CD4-positive, alpha-beta T cell treated with Interleukin-21 for 1 hour (primary cell): Measurements from ENCODE around the gene PLCB4.

ENCODE experiments used
- DNase-seq: peaks from one replicate; pipeline ENCODE4 v3.0.0-alpha.2; 2020

PLCB4 gene

GRCh38 chr20:9230406-9230805 is 161.5 kb downstream of the PLCB4 start:
- DNase-seq = no peak

DNA sequence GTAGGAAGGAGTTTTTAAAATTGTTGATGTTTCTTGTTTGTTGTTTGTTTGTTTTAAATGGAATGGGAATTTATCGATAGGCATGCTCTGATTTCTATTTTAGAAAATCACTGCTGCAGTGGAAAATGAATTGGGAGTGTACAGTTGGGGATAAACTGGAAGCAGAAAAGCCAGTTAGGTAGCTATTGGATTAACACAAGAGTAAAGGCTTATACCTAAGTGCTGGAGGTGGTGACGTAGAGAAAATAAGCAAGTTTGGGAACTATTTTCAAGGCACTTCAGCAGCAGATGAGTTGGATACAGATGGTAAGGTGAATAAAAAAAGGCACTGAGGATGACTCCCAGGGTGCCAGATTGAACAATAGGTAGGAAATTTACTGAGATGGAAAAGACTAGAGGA is 164.9 kb downstream of the PLCB4 start:
- DNase-seq = no peak

DNA sequence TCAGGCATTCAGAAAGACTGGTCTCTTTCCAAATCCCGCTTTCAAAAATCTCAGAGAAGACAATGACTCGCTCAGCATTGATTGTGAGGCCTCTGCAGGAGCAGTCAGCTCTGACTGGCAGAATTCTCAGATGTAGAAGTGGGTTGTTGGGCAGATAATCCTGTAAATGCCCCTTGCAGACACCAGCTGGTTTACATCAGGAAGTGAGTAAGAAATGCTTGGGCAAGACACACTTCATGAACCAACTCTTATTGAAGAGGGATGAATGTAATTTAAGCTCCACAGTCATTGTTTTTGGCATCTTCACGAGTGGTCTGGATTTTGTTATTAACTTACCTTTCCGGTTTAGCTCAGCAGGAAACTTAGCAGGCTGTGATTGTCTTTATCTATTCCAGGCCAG is 166.6 kb downstream of the PLCB4 start:
- DNase-seq = no peak

DNA sequence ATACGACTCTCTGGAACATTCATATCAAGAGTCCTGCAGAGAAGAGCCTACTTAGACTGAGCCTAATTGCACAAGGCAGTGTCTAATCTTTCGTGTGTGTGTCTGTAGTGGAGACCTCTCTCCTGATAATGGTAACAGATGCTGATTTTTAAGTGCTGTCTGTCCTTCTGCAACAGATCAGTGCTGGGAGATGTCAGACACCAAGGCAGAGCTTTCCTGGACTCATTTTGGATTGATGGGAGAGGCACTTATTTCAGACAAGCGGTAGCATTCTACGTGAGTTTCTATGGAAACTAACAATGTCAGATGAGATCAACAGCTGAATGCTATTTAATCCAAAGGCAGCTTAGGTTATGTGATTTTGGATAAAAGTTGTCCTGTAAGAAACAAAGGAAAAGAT is 167.6 kb downstream of the PLCB4 start:
- no peak for DNase-seq

- no peak for DNase-seq
These were observed 172.4 kb downstream of the PLCB4 start for GRCh38 chr20:9241232-9241692.

GRCh38 chr20:9241721-9242427 is 173.0 kb downstream of the PLCB4 start:
- no peak for DNase-seq

DNA sequence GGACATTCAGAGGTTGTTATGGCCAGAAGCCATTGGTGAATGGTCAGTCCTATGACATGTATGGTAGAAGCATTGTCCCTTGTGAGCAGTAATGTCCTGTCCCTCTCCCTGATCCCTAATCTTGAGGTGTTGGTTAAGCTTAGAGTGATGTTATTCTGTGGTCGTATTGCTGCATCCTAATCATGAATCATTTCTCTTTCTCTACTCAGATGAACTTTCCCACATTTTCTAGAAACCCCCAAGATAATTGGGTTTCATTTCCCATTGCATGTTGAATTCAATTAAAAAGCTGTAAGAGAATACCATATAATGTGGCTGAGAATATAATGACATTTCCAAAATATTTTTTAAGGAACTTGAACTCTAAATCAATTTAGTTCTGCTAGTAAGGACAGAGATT is 175.1 kb downstream of the PLCB4 start:
- DNase-seq = no peak

DNA sequence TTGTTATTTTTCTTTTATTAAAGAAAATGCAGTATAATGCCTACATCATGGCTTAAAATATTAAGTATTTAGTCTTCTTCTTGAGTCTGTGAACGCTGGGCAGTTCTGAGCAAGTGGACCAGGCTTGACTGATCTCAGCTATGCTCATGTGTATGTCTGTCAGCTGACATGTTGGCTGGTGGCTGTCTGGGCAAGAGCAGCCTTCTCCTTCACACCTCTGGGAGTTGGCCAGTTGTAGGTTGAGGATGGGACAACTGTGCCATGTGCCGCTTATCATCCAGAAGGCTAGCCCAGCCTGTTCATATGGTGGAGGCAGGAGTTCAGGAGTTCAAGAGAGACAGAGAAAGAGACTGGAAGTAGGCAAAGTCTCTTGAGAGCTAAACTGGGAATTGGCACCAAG is 175.9 kb downstream of the PLCB4 start:
- no peak for DNase-seq

DNA sequence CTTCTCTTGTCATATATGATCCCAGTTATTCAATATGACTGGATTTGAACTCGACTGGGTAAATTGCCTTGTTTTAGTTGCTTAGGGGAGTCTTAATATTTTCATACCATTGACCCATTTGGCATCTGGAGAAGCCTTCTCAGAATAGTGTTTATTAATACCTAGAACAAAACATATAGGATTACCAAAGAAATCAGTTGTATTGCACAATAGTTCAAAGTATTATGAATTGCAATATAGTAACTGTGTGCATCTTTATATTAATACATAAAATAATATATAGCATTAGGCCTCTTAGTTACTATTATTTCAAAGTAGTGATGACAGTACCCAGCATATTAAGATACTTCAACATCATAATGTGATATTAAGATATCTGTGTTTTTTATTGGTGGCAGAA is 177.8 kb downstream of the PLCB4 start:
- no peak for DNase-seq

GRCh38 chr20:9250511-9250910 is 181.6 kb downstream of the PLCB4 start:
- no peak for DNase-seq

- DNase-seq = no peak
These were observed 184.2 kb downstream of the PLCB4 start for GRCh38 chr20:9253006-9253539.

DNA sequence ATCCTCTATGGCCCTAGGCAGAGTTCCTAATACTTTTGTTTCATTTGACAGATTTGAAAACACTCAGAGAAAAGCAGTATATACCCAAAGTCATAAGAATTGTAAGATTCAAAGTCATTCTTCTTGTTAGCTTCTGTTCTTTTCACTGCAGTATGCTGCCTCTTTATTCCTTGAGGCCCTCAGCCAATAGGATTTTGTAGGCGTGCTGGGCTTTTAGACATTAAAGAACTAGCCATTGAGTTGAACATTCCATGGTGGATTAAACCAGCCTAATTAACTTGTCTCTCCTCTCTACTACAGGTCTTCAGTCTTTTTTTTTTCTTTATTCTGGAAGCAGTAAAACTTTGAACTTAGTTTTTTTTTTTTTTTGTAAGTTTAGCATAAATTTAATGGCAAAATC is 186.3 kb downstream of the PLCB4 start:
- no peak for DNase-seq

GRCh38 chr20:9256393-9256792 is 187.5 kb downstream of the PLCB4 start:
- DNase-seq = no peak

DNA sequence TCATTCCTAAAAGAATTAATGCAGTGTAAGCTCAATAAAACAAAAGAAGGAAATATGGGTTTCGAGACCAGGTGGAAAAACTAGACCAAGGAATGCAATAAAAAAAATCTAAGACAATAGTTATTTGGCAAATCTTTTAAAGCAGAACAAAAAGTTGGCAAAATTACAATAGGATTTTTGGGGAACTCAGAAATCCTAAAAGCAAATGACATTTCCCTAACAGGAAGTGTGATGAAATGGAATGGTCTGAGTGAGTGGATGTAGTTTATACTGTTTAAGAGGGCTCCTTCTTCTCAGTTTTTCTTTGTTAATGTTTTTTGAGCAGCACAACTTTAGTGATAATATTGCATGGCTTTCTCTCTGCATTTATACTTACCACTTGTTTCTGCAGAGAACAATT is 190.0 kb downstream of the PLCB4 start:
- DNase-seq = no peak

DNA sequence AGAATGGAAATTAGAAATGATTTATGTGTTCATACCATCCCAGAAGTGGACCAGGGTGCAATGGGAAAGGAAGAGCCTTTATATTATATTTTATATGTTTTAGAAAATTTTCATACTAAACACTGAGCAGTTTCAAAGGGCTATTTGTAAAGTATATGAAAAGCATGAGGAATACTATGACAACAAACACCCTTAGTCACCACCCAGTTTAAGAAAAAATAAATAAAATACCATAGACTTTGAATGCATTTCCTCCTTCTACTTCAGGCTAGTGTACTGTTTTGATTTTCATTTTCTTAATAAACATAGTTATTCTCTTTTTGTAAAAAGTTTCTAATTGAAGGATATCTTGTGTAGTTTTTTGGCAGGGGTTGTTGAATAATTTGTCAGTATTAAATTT is 191.1 kb downstream of the PLCB4 start:
- DNase-seq = no peak

DNA sequence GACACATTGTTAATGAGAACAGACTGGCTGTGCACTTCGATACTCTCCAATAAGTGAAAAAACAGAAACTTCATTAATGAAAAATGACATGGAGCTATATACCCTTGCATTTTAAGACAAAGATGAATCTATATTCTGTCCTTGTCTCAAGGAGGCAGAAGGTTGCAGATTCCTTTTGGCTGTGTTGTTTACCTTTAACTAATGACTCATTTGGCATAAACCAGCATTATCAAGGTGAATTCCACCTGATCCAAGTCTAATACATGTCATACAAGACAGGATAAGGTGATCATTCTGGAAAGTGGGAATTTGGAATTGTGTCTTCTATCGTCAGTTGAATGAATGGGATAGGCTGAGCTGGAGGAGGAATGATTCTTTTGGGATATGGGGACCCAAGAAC is 192.9 kb downstream of the PLCB4 start:
- DNase-seq = no peak

GRCh38 chr20:9262653-9263194 is 193.8 kb downstream of the PLCB4 start:
- no peak for DNase-seq

DNA sequence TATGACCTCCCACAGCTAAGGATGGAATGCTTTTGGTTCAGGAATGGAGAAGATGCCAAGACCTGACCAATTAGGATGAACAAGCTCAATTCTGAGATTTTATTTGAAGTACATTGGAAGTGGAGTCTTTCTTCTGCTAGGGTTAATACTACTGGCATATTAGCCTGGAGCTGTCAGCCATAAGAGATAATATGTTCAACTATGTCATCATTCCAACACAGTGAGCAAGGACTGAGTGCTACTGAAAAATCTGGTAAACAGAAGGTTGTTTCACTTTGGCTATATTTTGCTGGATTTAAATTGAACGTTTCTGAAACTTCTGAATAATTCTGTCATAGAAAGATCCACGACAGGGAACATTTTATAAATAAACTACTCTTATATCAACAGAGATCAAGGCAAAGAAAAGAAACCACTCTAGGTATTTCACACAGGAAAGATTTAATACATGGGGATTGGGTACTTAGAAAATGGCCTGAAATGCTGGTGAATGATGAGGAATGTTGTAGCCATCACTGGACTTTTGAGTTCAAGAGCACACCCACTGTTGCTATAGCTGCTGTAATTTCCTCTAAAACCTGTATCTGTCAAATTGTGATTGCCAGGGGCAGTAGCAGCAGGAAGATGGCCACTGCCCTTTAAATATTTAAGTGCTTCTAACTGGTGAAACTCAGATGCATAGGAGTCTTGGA is 200.5 kb downstream of the PLCB4 start:
- DNase-seq = no peak

GRCh38 chr20:9270831-9271230 is 201.9 kb downstream of the PLCB4 start:
- no peak for DNase-seq

DNA sequence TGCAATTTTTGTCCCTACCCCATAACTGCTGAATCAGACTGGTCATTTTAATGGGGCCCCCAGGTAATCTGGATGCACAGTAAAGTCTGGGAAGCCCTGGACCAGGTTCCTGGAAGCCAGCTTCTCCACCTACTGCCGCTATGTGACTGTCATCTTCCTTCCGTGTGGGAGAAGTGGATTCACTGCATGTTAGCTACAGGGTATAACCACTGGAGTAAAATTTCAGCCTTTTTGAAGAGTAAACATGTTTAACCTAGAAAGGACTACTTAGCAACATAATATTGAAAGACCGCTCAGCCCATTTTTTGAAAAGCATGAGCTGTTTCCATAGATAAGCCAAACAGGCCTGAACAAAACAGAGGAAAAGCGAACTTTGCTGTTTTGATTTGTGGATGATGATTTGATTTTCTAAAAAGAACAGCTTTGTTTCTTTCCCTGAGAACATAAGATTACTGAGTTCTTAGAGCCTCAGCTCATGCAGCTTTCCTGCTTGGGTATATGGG is 208.1 kb downstream of the PLCB4 start:
- no peak for DNase-seq

DNA sequence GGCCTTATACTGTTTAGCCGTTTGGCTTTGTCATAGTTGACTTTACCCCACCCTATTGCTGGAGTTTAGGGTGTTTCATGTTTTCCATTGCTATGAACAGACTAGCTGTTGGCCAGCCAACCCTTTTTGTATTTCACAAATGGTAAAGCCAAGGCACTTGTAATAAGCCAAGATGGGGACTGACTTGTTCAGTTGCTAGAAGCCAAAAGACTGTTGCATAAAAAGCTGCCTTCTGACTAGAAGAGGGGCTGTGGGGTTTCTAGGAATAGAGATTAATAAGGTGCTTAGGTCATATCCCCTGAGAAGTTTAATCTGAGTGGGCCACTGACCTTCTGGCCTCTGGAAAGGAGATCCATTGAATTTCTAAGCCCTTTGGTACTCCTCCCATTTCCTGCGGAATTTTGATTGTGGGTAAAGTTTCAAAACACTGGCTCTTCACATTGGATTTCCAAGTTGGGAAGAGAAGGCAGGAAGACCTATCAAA is 211.1 kb downstream of the PLCB4 start:
- DNase-seq = no peak

- no peak for DNase-seq
These were observed 211.8 kb downstream of the PLCB4 start for GRCh38 chr20:9280666-9281065.

DNA sequence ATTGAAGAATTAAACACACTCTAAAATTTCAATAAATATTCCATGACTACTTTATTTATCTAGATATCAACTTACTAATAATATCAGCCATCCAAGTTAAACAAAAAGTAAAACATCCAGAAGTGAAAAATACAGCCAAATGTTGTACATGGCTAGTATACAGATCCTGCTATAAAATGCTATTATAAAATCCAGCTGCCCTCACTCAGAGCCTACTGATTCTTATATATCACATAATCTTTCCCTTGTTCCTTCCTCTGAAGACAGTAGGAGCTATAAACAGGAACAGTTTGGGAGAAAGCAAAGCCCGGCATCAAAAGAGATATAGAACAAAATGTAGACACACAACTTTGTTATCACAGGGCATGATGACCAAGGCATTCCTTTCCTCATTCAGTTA is 212.9 kb downstream of the PLCB4 start:
- no peak for DNase-seq

GRCh38 chr20:9285617-9286016 is 216.7 kb downstream of the PLCB4 start:
- no peak for DNase-seq
